C4-2B (cell line): ENCODE data around the gene STAM2.

Source experiments
- ZFX ChIP-seq: fragments of 450-650 bp; IDR thresholded peaks from 2 replicates; pipeline ENCODE4 v1.6.1; 2017
- TF ChIP-seq, protein P1 (sequence below): fragments of 450-650 bp; conservative IDR thresholded peaks from 2 replicates; pipeline ENCODE4 v1.5.1; 2017; ENCODE audit warnings: mild to moderate bottlenecking

- TF ChIP-seq, protein P1, sequence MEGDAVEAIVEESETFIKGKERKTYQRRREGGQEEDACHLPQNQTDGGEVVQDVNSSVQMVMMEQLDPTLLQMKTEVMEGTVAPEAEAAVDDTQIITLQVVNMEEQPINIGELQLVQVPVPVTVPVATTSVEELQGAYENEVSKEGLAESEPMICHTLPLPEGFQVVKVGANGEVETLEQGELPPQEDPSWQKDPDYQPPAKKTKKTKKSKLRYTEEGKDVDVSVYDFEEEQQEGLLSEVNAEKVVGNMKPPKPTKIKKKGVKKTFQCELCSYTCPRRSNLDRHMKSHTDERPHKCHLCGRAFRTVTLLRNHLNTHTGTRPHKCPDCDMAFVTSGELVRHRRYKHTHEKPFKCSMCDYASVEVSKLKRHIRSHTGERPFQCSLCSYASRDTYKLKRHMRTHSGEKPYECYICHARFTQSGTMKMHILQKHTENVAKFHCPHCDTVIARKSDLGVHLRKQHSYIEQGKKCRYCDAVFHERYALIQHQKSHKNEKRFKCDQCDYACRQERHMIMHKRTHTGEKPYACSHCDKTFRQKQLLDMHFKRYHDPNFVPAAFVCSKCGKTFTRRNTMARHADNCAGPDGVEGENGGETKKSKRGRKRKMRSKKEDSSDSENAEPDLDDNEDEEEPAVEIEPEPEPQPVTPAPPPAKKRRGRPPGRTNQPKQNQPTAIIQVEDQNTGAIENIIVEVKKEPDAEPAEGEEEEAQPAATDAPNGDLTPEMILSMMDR = no peak
- TF ChIP-seq ZFX = no peak
Observed at GRCh38 chr2:152174574-152174973, 989 bp downstream of the STAM2 start.
